ENCODE data around the gene COL12A1. TPM values are rescaled to one million over a fixed set of nuclear protein-coding genes. Genes with fewer than 3 reads are reported as not detected.

Gene COL12A1
- total RNA-seq, 1 experiment from 2014 or later, result 12.5 TPM

- Histone ChIP-seq H3K4me2 (no peak overlapping the region), H3K27ac (no peak overlapping the region), H3K9me3 (ENCODE audit: insufficient read depth, low read depth) (no peaks in the 10 kb centered on the region), H3F3A (ENCODE audit: insufficient read depth, low read depth) (peaks cover 9% of the 10 kb centered on the region; the same call in 1 of the 2 replicates), H3K79me2 (ENCODE audit: low read depth) (no peaks in the 10 kb centered on the region), H4K20me1 (ENCODE audit: insufficient read depth) (no peaks in the 10 kb centered on the region), H3K4me1 (replicated peaks; ENCODE audit: insufficient read depth) (peaks cover 11% of the 10 kb centered on the region), H3K36me3 (ENCODE audit: low read depth) (no peaks in the 10 kb centered on the region), H3K27me3 (ENCODE audit: insufficient read depth, low read depth) (no peaks in the 10 kb centered on the region), H3K9me2 (ENCODE audit: insufficient read depth) (0 out of 2 replicates have a peak, but pooled peaks cover 5% of the 10 kb centered on the region), H3K4me3 (no peak overlapping the region), H2AFZ (no peak overlapping the region)
- TF ChIP-seq CTCF (conservative IDR thresholded peaks at IDR 0.05) (no peak), EZH2 (IDR thresholded peaks at IDR 0.05; ENCODE audit: low read depth) (no peak)
- DNase-seq, result no peak
- intact Hi-C loops (cut with micrococcal nuclease; ENCODE audit: unreplicated experiment), result loop anchor here (10.0 kb wide), 1 partner anchor 416 kb away; no protein-coding TSS in a partner anchor
- CTCF ChIA-PET, result no interaction called here
- no TSS peak for BruUV-seq (replicated peaks)
- POLR2A ChIA-PET (ENCODE audit: unreplicated experiment), result no interaction called here
These were observed 96.8 kb downstream of the COL12A1 start for GRCh38 chr6:75109022-75109421.

GRCh38 chr6:75108333-75108974, 97.4 kb downstream of the COL12A1 start:
- Histone ChIP-seq H3K9me3 (ENCODE audit: insufficient read depth, low read depth) (no peaks in the 10 kb centered on the region), H3K9me2 (ENCODE audit: insufficient read depth) (0 out of 2 replicates have a peak, but pooled peaks cover 5% of the 10 kb centered on the region), H3K4me3 (no peak overlapping the region), H2AFZ (no peak overlapping the region), H4K20me1 (ENCODE audit: insufficient read depth) (no peaks in the 10 kb centered on the region), H3K27ac (no peak overlapping the region), H3K27me3 (ENCODE audit: insufficient read depth, low read depth) (no peaks in the 10 kb centered on the region), H3K36me3 (ENCODE audit: low read depth) (no peaks in the 10 kb centered on the region), H3F3A (ENCODE audit: insufficient read depth, low read depth) (peaks cover 15% of the 10 kb centered on the region), H3K79me2 (ENCODE audit: low read depth) (no peaks in the 10 kb centered on the region), H3K4me2 (no peak overlapping the region), H3K4me1 (replicated peaks; ENCODE audit: insufficient read depth) (peaks cover 17% of the 10 kb centered on the region)
- ChIA-PET POLR2A (ENCODE audit: unreplicated experiment) (no interaction called here), CTCF (no interaction called here)
- no peak for DNase-seq
- intact Hi-C loops (cut with micrococcal nuclease; ENCODE audit: unreplicated experiment), result loop anchor here (10.0 kb wide), 1 partner anchor 416 kb away; no protein-coding TSS in a partner anchor
- TF ChIP-seq CTCF (conservative IDR thresholded peaks at IDR 0.05), result no peak
- no peak for TF ChIP-seq EZH2 (IDR thresholded peaks at IDR 0.05; ENCODE audit: low read depth)
- BruUV-seq (replicated peaks), result no TSS peak

- no peak overlapping the region for H3K4me3 ChIP-seq
- BruUV-seq (replicated peaks), result no TSS peak
These were observed 97.9 kb downstream of the COL12A1 start for GRCh38 chr6:75107913-75108312.

More at GRCh38 chr6:75107913-75108312, 97.9 kb downstream of the COL12A1 start:
- Histone ChIP-seq H3K27me3 (ENCODE audit: insufficient read depth, low read depth) (no peaks in the 10 kb centered on the region), H2AFZ (no peak overlapping the region), H3K4me2 (no peak overlapping the region), H4K20me1 (ENCODE audit: insufficient read depth) (no peaks in the 10 kb centered on the region), H3K9me2 (ENCODE audit: insufficient read depth) (0 out of 2 replicates have a peak, but pooled peaks cover 5% of the 10 kb centered on the region), H3K79me2 (ENCODE audit: low read depth) (no peaks in the 10 kb centered on the region), H3K9me3 (ENCODE audit: insufficient read depth, low read depth) (no peaks in the 10 kb centered on the region), H3F3A (ENCODE audit: insufficient read depth, low read depth) (peaks cover 15% of the 10 kb centered on the region), H3K4me1 (replicated peaks; ENCODE audit: insufficient read depth) (peaks cover 22% of the 10 kb centered on the region), H3K36me3 (ENCODE audit: low read depth) (no peaks in the 10 kb centered on the region), H3K27ac (no peak overlapping the region)
- intact Hi-C loops (cut with micrococcal nuclease; ENCODE audit: unreplicated experiment), result loop anchor here (10.0 kb wide), 1 partner anchor 417 kb away; no protein-coding TSS in a partner anchor
- no peak for DNase-seq
- no peak for TF ChIP-seq EZH2 (IDR thresholded peaks at IDR 0.05; ENCODE audit: low read depth)
- TF ChIP-seq CTCF (conservative IDR thresholded peaks at IDR 0.05), result no peak
- POLR2A ChIA-PET (ENCODE audit: unreplicated experiment), result no interaction called here
- CTCF ChIA-PET, result no interaction called here
